ENCODE measurements around the gene KSR2. TPM values are rescaled to one million over a fixed set of nuclear protein-coding genes. Genes with fewer than 3 reads are reported as not detected.

Gene KSR2
- total and polyA plus RNA-seq, 2 of the 4 experiments (the other 2 are of a cell fraction): not detected

DNA sequence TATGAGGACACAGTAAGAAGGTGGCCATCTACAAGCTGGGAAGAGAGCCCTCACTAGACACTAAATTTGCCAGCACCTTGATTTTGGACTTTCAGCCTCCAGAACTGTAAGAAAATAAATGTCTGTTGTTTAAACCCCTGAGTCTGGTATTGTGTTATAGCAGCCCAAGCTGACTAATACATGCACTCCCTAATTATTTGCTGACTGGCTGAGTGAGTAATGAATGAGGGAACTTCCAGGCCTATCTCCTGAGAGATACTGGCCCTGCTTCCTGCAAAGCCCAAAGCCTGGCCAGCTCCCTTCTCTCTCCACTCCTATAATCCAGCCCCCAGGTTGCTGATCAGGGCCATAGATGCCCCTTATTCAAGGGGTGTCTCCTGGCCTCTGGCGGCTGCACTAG, 487.3 kb downstream of the KSR2 start:
- Histone ChIP-seq H2BK15ac (ENCODE audit: low read depth, low read length) (no peak overlapping the region), H2AK5ac (ENCODE audit: low read depth, low read length) (no peak overlapping the region), H3K4me2 (ENCODE audit: low read depth, low read length) (no peak overlapping the region), H3K4ac (ENCODE audit: low read depth, low read length) (no peak overlapping the region), H3K18ac (ENCODE audit: low read depth, low read length) (no peak overlapping the region), H2BK120ac (ENCODE audit: low read depth, low read length) (no peak overlapping the region), H3K27me3 (ENCODE audit: control insufficient read depth, insufficient read depth, low read length) (no peaks in the 10 kb centered on the region), H3K36me3 (ENCODE audit: control insufficient read depth, insufficient read depth, low read length) (no peaks in the 10 kb centered on the region), H4K8ac (ENCODE audit: low read depth in 2 of 2, low read length in 2 of 2) (no peak overlapping the region), H2BK20ac (ENCODE audit: low read depth, low read length) (no peak overlapping the region), H2AFZ (replicated peaks; ENCODE audit: low read length, poor library complexity) (no peak overlapping the region), H3K14ac (replicated peaks; ENCODE audit: low read depth, low read length) (no peak overlapping the region), H3K9me1 (ENCODE audit: insufficient read depth, low read length) (no peaks in the 10 kb centered on the region), H3K27ac (ENCODE audit: insufficient read depth, low read length) (no peak overlapping the region), H3K4me3 (ENCODE audit: insufficient read depth, low read depth, low read length) (no peak overlapping the region), H3K9ac (ENCODE audit: low read depth, low read length) (no peak overlapping the region), H3K23ac (ENCODE audit: low read depth, low read length) (no peak overlapping the region), H4K5ac (ENCODE audit: low read depth, low read length) (no peak overlapping the region), H3K9me3 (ENCODE audit: control insufficient read depth, insufficient read depth, low read length) (peaks cover 38% of the 10 kb centered on the region), H3K56ac (ENCODE audit: extremely low read depth, insufficient read depth, low read length) (no peak overlapping the region), H4K91ac (ENCODE audit: insufficient read depth, low read depth, low read length) (no peak overlapping the region), H4K20me1 (ENCODE audit: insufficient read depth, low read length) (no peaks in the 10 kb centered on the region), H2BK5ac (ENCODE audit: low read depth, low read length, poor library complexity, severe bottlenecking) (no peak overlapping the region), H3K4me1 (ENCODE audit: control insufficient read depth, insufficient read depth, low read length) (no peaks in the 10 kb centered on the region), H3K79me1 (ENCODE audit: low read depth in 1 of 2, low read length in 2 of 2) (no peaks in the 10 kb centered on the region), H2AK9ac (replicated peaks; ENCODE audit: low read depth, low read length, poor library complexity) (no peak overlapping the region)
- intact Hi-C loops (cut with micrococcal nuclease): no loop called here
- no CpG with 5 or more reads among the region's 1 CpG for WGBS, 2 experiments (ENCODE audit: extremely low coverage in 2 of 2, insufficient read length in 1 of 2)
- dilution Hi-C loops (cut with HindIII; ENCODE audit: low sequenced_read_pairs, unreplicated experiment): no loop called here
- ChIA-PET CTCF (no interaction called here), POLR2A (ENCODE audit: unreplicated experiment) (no interaction called here)
- ATAC-seq (ENCODE audit: low read depth): no peak
- BruUV-seq (replicated peaks): no TSS peak
- in situ Hi-C loops (cut with MboI; ENCODE audit: low sequenced_read_pairs): no loop called here
- TF ChIP-seq, protein P1, sequence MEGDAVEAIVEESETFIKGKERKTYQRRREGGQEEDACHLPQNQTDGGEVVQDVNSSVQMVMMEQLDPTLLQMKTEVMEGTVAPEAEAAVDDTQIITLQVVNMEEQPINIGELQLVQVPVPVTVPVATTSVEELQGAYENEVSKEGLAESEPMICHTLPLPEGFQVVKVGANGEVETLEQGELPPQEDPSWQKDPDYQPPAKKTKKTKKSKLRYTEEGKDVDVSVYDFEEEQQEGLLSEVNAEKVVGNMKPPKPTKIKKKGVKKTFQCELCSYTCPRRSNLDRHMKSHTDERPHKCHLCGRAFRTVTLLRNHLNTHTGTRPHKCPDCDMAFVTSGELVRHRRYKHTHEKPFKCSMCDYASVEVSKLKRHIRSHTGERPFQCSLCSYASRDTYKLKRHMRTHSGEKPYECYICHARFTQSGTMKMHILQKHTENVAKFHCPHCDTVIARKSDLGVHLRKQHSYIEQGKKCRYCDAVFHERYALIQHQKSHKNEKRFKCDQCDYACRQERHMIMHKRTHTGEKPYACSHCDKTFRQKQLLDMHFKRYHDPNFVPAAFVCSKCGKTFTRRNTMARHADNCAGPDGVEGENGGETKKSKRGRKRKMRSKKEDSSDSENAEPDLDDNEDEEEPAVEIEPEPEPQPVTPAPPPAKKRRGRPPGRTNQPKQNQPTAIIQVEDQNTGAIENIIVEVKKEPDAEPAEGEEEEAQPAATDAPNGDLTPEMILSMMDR (conservative IDR thresholded peaks at IDR 0.05; ENCODE audit: low read depth, low read length): no peak
- TF ChIP-seq CEBPB (IDR thresholded peaks at IDR 0.05; ENCODE audit: low read depth, low read length) (no peak), POLR2A (IDR thresholded peaks at IDR 0.05; ENCODE audit: low read depth, low read length) (no peak), MXI1 (IDR thresholded peaks at IDR 0.05; ENCODE audit: borderline replicate concordance, low read depth, low read length) (no peak), SMC3 (IDR thresholded peaks at IDR 0.05; ENCODE audit: low read depth, low read length) (no peak), NFE2L2 (IDR thresholded peaks at IDR 0.05; ENCODE audit: low read depth, low read length) (no peak), FOS (IDR thresholded peaks at IDR 0.05; ENCODE audit: low read depth, low read length) (no peak)
- TF ChIP-seq, protein P2, sequence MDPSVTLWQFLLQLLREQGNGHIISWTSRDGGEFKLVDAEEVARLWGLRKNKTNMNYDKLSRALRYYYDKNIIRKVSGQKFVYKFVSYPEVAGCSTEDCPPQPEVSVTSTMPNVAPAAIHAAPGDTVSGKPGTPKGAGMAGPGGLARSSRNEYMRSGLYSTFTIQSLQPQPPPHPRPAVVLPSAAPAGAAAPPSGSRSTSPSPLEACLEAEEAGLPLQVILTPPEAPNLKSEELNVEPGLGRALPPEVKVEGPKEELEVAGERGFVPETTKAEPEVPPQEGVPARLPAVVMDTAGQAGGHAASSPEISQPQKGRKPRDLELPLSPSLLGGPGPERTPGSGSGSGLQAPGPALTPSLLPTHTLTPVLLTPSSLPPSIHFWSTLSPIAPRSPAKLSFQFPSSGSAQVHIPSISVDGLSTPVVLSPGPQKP (IDR thresholded peaks at IDR 0.05; ENCODE audit: borderline replicate concordance, low read depth, low read length): no peak
- no peak for DNase-seq

All from IMR-90 (cell line).